GM18520 (cell line): Measurements from ENCODE around the gene CNOT6L.
"Not testable (repeated sequence)": the region's sequence is repeated elsewhere in the genome, so short reads cannot be mapped to it uniquely, and the experiment has no call there.

Experiments
- ATAC-seq: cut with Tn5 transposase; IDR thresholded peaks from one replicate; pipeline ENCODE4 v1.9.1; 2021; ENCODE audit not compliant: unreplicated experiment

Gene CNOT6L

DNA sequence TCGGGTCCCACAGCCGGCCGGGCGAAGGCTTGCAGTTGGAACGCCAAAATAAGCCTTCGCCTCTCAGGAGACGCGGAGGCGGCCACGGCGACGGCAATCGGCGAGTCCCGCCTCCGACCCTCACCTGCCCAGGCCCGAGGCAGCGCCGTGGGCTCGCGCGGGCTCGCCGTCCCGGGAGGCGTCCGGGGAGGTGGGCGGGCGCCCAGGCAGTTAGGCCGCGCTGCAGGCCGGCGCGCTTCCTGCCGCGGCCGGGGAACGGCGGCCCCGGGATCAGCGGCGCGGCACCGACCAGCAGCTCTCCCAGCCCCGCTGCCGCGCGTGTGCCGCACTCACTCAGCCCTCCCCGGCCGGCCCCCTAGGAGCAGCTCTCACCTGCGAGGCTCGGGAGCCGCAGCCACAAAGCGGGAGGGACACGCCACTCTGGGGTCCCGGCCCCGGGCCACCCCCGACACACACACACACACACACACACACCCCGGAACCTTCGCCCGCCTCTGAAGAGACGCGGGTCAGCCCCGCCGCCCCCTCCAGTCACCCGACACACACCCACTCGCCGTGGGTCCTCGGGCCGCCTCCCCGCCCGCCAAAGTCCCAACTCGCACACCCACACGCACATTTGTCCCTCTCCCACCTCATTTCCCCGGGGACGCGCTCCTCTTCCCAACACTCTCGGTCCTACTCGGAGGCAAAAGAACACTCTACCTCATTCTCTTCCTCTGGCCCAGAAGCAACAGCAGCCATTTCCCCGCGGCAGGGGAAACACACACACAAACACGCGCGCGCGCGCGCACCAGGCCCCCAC is at the start of gene CNOT6L:
CNOT6L (minus strand) TSS at position 767 of the 802 bp plus-strand sequence; CDS start at position 707, 60 bp downstream.
- no peak for ATAC-seq

DNA sequence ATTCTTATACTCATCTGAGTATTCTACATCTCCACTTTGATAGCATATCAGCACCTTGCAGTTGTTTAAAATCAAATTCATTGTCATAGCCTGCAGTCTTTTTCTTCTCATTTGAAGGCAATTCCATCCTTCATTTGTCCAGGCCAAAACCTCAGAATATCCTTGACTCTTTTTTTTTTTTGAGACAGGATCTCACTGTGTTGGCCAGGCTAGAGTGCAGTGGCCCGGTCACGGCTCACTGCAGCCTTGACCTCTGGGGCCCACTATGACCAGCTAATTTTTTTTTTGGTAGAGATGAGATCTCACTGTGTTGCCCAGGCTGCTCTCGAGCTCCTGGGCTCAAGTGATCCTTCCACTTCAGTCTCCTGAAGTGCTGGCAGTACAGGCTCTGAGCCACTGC is 46.1 kb upstream of the CNOT6L start:
- ATAC-seq, result no peak

DNA sequence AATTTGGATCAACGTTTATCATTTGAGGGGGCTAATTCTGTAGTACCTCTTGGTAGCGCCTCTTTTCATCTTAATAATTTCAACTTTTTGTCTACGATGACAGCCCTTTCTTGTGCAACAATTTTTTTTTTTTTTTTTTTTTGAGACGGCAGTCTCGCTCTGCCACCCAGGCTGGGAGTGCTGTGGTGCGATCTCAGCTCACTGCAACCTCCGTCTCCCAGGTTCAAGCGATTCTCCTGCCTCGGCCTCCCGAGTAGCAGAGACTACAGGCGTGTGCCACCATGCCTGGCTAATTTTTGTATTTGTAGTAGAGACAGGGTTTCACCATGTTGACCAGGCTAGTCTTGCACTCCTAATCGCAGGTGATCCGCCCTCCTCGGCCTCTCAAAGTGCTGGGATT is 44.2 kb upstream of the CNOT6L start:
- not testable (repeated sequence) for ATAC-seq

DNA sequence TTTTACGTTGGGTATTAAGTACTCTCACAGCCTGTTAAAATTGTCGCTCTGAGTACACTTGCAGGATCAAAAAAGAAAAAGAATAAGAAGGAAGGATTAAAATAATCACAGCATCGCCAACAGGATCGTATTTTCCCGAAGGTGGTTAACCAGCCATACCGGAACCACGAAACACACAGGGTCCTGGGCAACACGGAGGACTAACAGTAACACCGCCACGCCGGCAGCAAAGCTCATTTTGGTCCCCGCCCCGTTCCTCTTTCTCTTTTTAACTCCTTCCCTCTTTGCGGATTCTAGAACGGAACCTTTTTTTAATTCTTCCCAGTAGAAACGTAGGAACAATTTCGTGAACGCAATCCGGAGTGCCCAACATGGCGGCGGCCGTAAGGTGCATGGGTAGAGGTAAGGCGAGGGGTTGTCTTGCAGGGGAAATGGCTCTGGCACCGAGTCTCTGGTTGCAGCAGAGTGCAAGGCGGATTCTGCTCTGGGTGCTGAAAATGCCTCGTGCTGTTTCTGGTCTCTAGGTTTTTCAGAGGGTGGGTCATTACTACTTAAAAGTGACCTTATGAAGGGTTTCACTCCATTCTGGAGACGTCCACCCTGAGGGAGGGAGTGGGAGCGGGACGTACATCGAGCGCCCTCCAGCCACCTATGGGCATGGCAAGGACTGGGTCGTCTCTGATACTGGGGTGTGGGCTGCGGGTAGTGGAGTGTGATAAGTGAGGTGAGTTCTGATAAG is 43.5 kb upstream of the CNOT6L start, which contains the start of gene MRPL1:
MRPL1 (plus strand) TSS at position 353 of the 739 bp plus-strand sequence; CDS start at position 372, 19 bp downstream.
- ATAC-seq, result peak; percentile 67

DNA sequence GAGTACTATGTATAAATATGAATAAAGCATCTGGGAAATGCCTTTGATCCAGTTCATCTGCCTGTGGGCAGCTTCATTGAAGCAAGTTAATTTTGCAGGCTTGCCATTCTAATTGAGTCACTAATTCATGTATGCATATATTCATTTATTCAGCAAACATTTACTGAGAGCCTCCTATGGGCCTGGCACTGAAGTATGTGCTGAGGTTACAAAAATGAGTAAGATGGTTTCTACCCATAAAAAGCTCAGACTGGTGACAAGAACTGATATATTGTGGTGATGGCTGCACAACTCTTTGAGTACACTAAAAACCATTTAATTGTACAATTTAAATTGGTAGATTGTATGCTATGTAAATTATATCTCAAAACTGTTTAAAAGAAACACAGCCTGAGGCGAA is 42.3 kb upstream of the CNOT6L start:
- ATAC-seq, result peak; percentile 33

DNA sequence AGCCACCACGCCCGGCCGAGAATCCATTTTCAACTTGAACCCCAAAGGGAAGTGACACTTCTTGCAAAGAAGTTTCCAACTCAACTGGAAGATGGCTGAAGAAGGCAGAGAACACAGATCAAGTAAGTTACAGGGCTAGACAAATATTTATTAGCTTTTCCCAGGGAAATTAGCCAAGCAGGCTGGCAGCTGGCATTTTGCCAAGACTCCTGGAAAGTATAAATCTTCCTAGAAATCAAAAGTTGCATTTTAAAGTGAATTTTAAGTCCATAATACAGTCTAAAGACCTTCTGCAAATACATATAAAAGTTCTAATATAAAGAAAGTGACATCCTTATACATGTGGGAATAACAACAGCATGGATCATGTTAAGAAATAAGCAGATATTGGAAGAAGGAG is 40.1 kb upstream of the CNOT6L start:
- no peak for ATAC-seq

DNA sequence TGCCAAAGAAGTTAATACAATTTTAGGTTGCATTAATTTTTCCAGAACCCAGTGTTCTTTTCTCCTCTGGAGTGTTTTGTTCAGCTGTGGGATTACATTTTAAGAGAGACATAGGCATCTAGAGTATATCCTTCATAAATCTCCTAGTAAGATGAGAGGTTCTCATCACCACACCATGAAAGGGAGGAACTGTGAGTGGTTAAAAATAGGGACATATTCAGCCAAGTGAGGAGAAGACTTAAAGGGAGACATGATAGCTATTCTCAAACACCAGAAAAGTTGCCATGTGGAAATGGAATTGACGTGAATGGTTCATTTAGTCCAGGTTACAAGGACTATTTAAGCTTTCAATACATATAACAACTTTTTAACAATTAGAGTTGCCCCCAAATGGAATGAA is 37.0 kb upstream of the CNOT6L start:
- no peak for ATAC-seq

DNA sequence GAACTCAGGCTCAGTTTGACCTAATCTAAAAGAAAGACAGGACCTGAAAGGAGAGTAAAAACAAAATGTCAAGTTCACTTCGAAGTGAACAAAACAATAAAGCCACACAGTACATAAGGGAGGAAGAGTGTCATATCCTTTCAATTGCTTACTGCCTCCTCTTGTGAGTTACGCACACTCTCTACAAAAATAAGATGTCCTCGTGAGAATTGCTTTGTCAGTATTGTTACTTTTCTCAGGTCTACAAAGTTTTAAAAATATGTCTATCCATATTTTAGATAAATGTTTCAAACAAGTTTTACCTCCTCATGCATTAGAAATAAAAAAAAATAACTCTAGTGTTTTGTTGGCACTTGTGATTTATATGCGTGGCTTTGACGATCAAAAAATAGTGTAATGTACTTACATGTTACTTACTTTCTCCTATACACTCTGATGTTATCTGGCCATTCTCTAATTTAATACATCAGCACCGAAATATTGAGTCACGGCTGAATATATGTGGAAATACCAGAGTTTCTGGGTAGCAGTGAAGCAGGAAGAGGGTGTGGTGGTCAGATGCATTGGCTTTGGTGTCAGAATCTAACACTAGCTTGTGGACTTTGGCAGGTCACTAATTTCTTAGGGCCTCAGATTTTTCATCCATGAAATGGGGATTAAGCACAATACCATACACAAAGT is 35.4 kb upstream of the CNOT6L start:
- ATAC-seq, result no peak

DNA sequence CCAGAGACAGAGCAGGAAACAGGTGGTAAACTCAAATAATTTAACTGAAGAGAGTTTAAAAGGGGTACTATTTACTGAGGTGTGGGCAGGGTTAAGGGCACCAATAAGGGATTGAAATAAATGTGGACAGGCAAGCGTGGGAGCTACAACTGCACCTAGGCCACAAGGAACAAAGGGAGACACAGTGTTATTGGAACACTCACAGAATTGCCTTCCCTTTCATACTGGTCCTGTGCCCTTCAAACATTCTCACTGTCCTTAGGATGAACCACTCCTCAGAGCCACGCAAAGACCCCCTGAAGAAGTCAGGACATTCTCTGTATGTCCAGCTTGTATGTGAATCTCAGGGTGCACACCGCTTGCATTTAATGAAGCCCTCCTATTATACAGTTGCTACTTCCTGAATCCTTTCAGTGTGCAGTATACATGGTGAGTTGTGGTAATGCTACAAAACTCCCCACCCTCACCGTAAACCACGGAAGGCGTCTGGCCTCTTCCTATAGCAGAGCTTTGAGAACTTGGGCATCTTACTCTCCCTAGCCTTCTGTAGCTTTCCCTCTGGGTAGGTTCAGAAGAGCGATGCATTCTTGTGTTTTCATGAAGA is 33.8 kb upstream of the CNOT6L start:
- peak; percentile 89 for ATAC-seq

DNA sequence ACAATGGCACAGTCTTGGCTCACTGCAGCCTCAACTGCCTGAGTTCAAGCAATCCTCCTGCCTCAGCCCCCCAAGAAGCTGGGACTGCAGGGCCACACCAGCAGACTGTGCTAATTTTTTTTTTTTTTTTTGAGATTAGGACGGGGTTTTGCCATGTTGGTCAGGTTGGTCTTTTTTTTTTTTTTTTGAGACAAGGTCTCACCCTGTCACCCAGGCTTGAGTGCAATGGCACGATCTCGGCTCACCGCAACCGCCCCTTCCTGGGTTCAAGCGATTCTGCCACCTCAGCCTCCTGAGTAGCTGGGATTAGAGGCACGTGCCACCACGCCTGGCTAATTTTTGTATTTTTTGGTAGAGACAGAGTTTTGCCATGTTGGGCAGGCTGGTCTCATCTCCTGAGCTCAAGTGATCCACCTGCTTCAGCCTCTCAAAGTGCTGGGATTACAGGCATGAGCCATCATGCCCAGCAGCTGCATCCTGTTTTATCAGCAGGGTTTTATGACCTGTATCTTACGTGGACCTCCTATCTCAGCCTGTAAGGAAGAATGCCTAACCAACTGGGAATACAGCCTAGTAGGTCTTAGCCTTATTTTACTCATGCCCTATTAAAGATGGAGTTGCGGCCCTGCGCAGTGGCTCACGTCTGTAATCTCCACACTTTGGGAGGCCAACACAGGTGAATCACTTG is 30.3 kb upstream of the CNOT6L start:
- no peak for ATAC-seq

DNA sequence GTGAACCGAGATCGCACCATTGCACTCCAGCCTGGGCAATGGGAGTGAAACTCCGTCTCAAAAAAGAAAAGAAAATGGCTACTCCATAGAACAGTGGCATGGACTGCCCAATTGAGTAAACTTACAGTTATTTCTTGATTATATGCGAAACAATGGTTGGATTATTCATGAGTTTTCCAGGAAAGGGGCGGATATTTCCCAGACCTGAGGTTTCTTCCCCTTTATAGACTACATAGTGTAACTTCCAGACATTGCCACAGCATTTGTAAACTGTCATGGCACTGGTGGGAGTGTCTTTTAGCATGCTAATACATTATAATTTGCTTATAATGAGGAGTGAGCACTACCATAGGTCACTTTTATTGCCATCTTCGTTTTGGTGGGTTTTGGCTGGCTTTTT is 29.3 kb upstream of the CNOT6L start:
- ATAC-seq, result no peak

DNA sequence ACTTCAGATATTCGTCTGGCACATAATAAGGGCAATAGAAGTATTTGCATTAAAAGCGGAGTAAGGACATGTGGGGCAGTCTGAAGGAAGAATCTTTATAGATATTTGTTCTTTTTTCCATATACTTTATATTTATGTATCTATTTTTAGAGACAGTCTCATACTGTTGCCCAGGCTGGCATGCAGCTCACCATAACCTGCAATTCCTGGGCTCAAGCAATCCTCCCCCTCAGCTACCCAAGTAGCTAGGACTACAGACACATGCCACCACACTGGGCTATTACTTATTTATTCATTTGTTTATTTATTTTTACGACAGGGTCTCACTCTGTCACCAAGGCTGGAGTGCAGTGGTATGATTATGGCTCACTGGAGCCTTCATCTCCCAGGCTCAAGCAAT is 26.8 kb upstream of the CNOT6L start:
- no peak for ATAC-seq

DNA sequence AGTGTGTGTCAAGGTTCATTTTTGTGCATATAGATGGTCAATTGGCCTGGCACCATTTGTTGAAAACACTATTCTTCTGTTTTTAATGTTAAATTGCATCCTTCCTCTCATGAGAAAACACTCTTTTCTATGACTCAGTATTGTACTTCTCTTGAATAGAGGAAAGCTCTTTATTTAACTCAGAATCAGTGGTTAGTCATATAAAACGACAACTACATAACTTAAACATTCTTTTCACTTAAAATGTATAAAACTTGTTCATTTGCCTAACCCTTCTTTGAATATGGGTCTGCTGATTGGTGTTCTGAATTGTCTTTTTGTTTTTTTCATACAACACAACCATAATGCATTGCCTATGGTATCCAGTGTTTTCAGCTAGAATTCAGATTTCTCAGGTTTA is 26.2 kb upstream of the CNOT6L start:
- no peak for ATAC-seq

DNA sequence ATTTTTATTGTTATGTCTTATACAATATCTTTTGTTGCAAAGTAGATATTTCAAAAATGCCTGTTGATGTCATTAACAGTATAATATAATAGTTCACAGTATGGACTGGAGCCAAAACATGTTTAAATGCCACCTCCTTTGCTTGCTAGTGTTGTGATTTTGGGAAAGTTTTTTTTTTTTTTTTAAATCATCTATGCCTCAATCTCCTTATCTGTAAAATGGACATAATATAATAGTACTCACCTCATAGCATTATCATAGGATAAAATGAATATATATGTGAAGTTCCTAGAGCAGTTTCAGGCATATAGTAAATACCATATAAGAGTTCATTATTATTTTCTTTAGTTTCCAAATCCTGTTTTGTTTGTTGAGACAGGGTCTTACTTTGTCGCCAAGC is 25.2 kb upstream of the CNOT6L start:
- no peak for ATAC-seq

DNA sequence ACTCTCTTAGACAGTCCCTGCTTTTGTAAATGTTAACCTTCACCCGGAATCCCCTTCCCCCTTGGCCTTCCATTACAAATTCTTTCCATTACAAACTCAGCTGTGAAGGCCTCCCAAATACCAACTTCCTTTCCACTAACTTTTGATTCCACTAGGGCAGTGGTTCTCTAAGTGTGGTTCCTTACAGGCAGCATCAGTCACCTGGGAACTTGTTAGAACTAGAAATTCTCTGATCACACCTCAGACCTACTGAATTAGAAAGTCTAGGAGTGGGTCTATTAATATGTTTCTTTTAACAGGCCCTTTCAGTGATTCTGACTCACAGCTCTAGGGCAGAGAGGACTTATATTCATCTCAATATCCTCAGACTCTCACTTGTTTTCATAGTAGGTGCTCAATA is 24.5 kb upstream of the CNOT6L start:
- ATAC-seq, result no peak

DNA sequence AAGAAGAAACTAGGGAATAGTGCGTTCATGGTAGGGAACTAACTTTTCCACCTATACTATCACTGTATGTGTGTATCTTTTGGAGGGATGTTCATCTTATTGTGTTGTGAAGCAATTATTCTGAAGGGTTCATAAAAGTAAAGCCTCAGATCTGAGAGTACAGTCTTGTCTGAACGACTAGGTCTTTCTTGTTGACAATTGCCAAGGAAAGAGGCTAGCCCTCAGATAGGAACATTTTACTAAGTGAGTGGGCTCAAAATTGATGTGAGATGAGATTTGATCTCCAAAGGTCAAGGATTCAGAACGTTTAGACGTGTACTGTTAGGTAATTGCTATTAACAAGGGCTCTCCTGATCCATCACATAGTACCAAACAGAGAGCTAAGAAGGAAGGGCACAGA is 15.2 kb upstream of the CNOT6L start:
- no peak for ATAC-seq

DNA sequence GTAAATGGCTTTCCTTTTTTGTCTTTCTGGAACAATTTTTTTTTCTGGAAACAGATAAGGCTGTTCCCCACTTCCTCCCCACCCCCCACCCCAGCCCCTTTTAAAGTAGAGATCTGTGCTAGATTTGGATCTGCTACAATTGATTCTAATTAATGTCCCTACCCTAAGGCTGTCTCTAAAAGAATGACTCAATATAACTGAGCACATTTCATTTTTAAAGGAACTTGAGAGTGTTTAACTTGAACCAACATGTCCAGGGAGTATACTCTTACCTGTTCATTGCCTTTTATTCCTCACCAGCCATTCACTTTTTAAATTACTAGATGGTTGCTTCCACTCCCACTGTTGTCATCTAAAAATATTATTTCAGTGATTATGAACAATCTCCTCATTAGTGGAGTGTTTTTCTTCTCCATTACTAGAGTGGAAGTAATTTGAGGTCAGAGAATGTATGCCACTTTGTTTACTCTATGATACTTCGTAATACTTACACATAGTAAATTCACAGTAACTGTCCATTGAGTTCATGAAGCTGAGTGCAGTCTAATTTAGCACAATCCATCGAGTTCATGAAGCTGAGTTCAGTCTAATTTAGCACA is 14.1 kb upstream of the CNOT6L start:
- no peak for ATAC-seq

DNA sequence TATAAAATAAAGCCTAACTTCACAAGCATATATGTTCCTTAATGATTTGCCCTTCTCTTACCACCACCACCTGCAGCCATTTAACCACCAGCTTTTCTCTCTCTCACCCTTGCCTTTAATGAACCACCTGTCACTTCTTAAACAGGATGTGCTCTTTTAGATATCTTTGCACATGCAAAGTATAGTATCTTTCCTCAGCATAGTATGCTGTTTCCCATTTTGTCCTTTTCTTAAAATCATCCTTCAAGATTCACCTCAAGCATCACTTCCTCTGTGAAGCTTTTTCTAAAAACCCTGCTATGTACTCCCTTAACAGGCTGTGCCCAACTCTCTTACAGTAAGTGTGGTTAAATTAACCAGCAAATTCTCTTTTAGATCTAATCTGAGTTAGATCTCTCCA is 8.2 kb upstream of the CNOT6L start:
- peak; percentile 83 for ATAC-seq

DNA sequence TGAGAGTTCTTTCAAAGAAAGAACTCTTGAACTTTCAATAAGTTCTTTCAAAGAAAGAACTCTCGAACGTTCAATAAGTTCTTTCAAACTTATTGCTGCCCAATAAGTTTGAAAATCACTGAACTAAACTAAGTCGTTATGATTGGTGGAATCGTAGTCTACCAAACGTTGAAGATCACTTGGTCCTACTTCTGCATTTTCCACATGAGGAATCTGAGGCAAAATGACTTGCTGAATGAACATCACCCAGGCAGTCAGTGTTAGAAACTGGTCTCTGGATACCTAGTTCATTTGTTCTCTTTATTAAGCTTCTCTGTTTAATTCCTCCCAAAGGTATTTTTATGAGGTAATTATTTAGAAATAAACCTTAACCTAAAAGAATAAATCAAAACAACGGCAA is 7.1 kb upstream of the CNOT6L start:
- ATAC-seq, result no peak

DNA sequence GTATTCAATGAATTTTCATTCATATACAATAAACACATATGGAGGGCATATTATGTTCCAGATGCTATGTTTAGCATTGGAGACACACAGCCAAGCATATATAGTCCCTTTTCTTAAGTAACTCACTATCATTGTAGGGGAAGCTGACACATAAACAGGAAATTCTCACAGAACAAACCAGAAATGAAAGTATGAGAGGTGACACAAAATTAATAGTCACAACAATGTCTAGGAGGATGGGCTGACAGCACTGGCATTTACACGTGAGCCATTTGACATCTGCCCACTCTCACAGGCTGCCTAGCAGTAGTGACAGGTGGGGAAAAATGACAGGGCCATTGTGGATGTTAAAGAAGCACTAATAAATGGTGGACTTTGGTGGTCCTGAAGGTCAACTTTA is 2.6 kb upstream of the CNOT6L start:
- peak; percentile 17 for ATAC-seq
